ENCODE data around the gene LIMCH1. TPM values are rescaled to one million over a fixed set of nuclear protein-coding genes. Genes with fewer than 3 reads are reported as not detected.

LIMCH1 gene
- total RNA-seq, 3 donors from 2014 or later (not counting 1 experiment from before 2014, with no cell fraction given), result 0.05 TPM; not detected in 2

DNA sequence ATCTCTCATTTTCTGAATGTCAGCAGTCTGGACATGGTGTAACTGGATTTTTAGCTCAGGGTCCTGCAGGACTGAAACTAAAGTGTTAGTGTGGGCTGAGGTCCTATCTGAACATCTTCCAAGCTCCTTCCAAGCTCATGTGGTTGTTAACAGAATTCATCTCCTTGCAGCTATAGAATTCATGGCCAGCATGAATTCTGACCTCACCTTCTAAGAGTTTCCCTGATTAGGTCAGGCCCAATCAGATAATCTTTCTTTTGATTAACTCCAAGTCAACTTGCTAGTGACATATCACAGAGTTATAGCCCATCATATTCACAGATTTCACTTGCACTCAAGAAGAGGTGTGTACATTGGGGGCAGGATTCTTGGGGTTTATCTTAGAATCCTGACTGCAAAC lies 59.5 kb downstream of the LIMCH1 start:
- peaks cover 7% of the 10 kb centered on the region in 2 donors for H3K9me3 Mint-ChIP-seq
- H3K27me3 Mint-ChIP-seq (ENCODE audit: low read depth in 2 of 2), result peaks cover 0 to 7% of the 10 kb centered on the region in 2 donors
- H3K27ac Mint-ChIP-seq, result no peak overlapping the region
- H3K4me3 Mint-ChIP-seq, result no peak overlapping the region
- DNase-seq (no peak), ATAC-seq (no peak)
- H3K27me3 ChIP-seq (ENCODE audit: control insufficient read depth, insufficient read depth, low read length), result no peaks in the 10 kb centered on the region
- TF ChIP-seq, protein P1, sequence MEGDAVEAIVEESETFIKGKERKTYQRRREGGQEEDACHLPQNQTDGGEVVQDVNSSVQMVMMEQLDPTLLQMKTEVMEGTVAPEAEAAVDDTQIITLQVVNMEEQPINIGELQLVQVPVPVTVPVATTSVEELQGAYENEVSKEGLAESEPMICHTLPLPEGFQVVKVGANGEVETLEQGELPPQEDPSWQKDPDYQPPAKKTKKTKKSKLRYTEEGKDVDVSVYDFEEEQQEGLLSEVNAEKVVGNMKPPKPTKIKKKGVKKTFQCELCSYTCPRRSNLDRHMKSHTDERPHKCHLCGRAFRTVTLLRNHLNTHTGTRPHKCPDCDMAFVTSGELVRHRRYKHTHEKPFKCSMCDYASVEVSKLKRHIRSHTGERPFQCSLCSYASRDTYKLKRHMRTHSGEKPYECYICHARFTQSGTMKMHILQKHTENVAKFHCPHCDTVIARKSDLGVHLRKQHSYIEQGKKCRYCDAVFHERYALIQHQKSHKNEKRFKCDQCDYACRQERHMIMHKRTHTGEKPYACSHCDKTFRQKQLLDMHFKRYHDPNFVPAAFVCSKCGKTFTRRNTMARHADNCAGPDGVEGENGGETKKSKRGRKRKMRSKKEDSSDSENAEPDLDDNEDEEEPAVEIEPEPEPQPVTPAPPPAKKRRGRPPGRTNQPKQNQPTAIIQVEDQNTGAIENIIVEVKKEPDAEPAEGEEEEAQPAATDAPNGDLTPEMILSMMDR (IDR thresholded peaks at IDR 0.05), result no peak
- H3K36me3 Mint-ChIP-seq, result no peaks in the 10 kb centered on the region
- no peak overlapping the region for H3K27ac ChIP-seq (ENCODE audit: low read length)
- H3K36me3 ChIP-seq (ENCODE audit: control insufficient read depth, insufficient read depth, low read length), result no peaks in the 10 kb centered on the region
- no peaks in the 10 kb centered on the region for H3K4me1 ChIP-seq (ENCODE audit: control insufficient read depth, insufficient read depth, low read length)
- H3K9me3 ChIP-seq (ENCODE audit: control insufficient read depth, insufficient read depth, low read length), result no peaks in the 10 kb centered on the region
- no peaks in the 10 kb centered on the region for H3K4me1 Mint-ChIP-seq
- intact Hi-C loops (cut with micrococcal nuclease), result no loop called here
- H3K4me3 ChIP-seq (ENCODE audit: low read length), result no peak overlapping the region

DNA sequence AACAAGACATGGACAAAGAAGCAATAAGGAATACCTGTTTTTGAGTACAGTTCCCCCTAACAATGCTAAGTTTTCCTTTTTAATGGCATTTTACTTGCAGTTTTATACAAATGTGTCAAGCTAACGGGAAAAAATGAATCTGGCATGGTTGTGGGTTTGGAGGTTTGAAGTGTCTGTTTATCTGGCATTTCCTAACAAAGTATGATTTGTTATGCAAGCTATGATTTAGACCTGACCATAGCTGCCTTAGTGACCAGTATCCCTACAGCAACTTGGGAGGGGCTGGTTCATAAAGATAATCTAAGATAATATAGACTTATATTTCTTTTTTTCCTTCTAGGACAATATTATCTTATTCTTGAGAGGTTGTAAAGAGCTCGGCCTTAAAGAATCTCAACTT lies 60.6 kb downstream of the LIMCH1 start:
- TF ChIP-seq, protein P1 (IDR thresholded peaks at IDR 0.05), result no peak
- Mint-ChIP-seq H3K4me1 (no peaks in the 10 kb centered on the region), H3K27me3 (ENCODE audit: low read depth in 2 of 2) (peaks cover 0 to 7% of the 10 kb centered on the region in 2 donors), H3K36me3 (no peaks in the 10 kb centered on the region), H3K4me3 (no peak overlapping the region), H3K9me3 (peaks cover 7% of the 10 kb centered on the region in 2 donors), H3K27ac (no peak overlapping the region)
- Histone ChIP-seq H3K9me3 (ENCODE audit: control insufficient read depth, insufficient read depth, low read length) (no peaks in the 10 kb centered on the region), H3K4me1 (ENCODE audit: control insufficient read depth, insufficient read depth, low read length) (no peaks in the 10 kb centered on the region), H3K27ac (ENCODE audit: low read length) (no peak overlapping the region), H3K4me3 (ENCODE audit: low read length) (no peak overlapping the region), H3K36me3 (ENCODE audit: control insufficient read depth, insufficient read depth, low read length) (no peaks in the 10 kb centered on the region), H3K27me3 (ENCODE audit: control insufficient read depth, insufficient read depth, low read length) (no peaks in the 10 kb centered on the region)
- intact Hi-C loops (cut with micrococcal nuclease), result no loop called here
- DNase-seq (no peak), ATAC-seq (no peak)
- WGBS (ENCODE audit: insufficient coverage), result 81% methylated on average over 2 of the region's 2 CpGs

DNA sequence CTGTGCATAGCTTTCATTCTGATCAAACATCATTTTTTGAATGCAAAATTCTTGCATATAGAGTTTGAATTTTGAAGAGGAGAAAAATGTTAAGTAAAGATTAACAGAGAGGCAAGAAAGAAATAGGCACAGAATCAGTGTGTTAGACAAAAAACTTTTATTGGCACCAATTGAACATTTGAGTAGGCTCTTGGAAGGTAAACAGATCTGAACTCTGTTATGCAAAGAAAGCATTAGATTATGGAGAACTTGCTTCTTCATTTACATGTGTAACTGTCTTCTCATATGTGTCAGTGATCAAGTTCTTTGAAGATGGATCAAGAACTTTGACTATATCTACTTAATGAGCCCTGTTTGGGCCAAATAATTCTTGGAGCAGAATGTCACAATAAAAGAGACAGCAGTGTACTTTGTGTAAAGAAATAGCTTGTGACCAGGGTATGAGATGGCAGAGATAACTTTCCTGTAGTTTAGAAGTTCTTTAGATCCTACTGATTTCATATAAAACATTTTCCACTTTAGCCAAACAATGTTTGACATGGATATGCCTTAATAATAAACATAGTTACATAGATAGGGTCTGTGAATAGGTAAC lies 61.3 kb downstream of the LIMCH1 start:
- Histone ChIP-seq H3K4me3 (ENCODE audit: low read length) (no peak overlapping the region), H3K9me3 (ENCODE audit: control insufficient read depth, insufficient read depth, low read length) (no peaks in the 10 kb centered on the region), H3K4me1 (ENCODE audit: control insufficient read depth, insufficient read depth, low read length) (no peaks in the 10 kb centered on the region), H3K36me3 (ENCODE audit: control insufficient read depth, insufficient read depth, low read length) (no peaks in the 10 kb centered on the region), H3K27ac (ENCODE audit: low read length) (no peak overlapping the region), H3K27me3 (ENCODE audit: control insufficient read depth, insufficient read depth, low read length) (no peaks in the 10 kb centered on the region)
- no peak for DNase-seq
- H3K36me3 Mint-ChIP-seq, result no peaks in the 10 kb centered on the region
- H3K4me3 Mint-ChIP-seq, result no peak overlapping the region
- no peak for ATAC-seq
- H3K27ac Mint-ChIP-seq, result no peak overlapping the region
- TF ChIP-seq, protein P1 (IDR thresholded peaks at IDR 0.05), result no peak
- intact Hi-C loops (cut with micrococcal nuclease), result no loop called here
- H3K4me1 Mint-ChIP-seq, result no peaks in the 10 kb centered on the region
- H3K9me3 Mint-ChIP-seq, result peaks cover 5 to 7% of the 10 kb centered on the region in 2 donors
- peaks cover 0 to 5% of the 10 kb centered on the region in 2 donors for H3K27me3 Mint-ChIP-seq (ENCODE audit: low read depth in 2 of 2)

DNA sequence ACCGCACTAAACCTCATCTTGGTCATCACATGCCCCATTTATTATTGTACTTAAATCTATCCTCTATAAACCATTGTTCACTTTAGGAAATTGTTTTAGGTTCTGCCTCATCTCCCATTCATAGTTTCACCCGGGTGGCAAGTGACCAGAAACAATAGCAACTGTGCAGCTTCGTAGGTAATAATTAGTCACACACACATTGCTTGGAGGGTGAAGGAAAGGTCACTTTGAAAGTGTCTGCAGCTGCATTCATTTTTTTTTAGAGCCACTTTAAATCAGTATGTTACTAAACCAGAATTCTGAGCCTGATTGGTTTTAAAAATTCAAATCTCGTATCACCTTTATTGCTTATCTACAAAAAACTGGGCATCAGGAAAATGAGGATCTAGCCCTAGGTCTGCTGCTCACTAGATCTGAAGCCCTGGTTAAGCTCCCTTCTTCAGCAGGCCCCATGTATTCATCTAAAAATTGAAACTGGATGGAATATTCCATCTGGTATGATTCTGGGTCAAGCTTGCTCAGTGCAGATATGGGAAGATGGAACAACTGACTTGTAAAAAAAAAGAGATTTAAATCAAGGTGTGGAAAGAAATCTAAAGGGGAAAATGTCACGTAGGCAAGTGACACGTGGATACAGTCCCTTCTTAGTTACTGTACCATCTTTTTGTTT lies 62.4 kb downstream of the LIMCH1 start:
- Histone ChIP-seq H3K9me3 (ENCODE audit: control insufficient read depth, insufficient read depth, low read length) (no peaks in the 10 kb centered on the region), H3K4me1 (ENCODE audit: control insufficient read depth, insufficient read depth, low read length) (no peaks in the 10 kb centered on the region), H3K36me3 (ENCODE audit: control insufficient read depth, insufficient read depth, low read length) (no peaks in the 10 kb centered on the region), H3K4me3 (ENCODE audit: low read length) (no peak overlapping the region), H3K27me3 (ENCODE audit: control insufficient read depth, insufficient read depth, low read length) (no peaks in the 10 kb centered on the region), H3K27ac (ENCODE audit: low read length) (no peak overlapping the region)
- no peak for DNase-seq
- ATAC-seq, result no peak
- TF ChIP-seq, protein P1 (IDR thresholded peaks at IDR 0.05), result no peak
- H3K27me3 Mint-ChIP-seq (ENCODE audit: low read depth in 2 of 2), result peaks cover 0 to 5% of the 10 kb centered on the region in 2 donors
- H3K4me1 Mint-ChIP-seq, result no peaks in the 10 kb centered on the region
- H3K36me3 Mint-ChIP-seq, result no peaks in the 10 kb centered on the region
- peaks cover 2 to 5% of the 10 kb centered on the region in 2 donors for H3K9me3 Mint-ChIP-seq
- intact Hi-C loops (cut with micrococcal nuclease), result no loop called here
- WGBS (ENCODE audit: insufficient coverage), result 81% methylated on average over 6 of the region's 6 CpGs
- no peak overlapping the region for H3K27ac Mint-ChIP-seq
- no peak overlapping the region for H3K4me3 Mint-ChIP-seq
